Activated CD8-positive, alpha-beta memory T cell treated with anti-CD3 and anti-CD28 coated beads, Interleukin-2, amount 50 U/mL, for 1 hour (primary cell): Measurements from ENCODE around the gene AHSG.

Experiments used
- DNase-seq: peaks from one replicate; pipeline ENCODE4 v3.0.0-alpha.2; 2020; ENCODE audit errors: extremely low read depth

AHSG gene

GRCh38 chr3:186593862-186594261 is 19.0 kb upstream of the AHSG start:
- DNase-seq = no peak

GRCh38 chr3:186594591-186595113 is 18.2 kb upstream of the AHSG start:
- DNase-seq = no peak

GRCh38 chr3:186596568-186597287 is 16.1 kb upstream of the AHSG start:
- DNase-seq = no peak

GRCh38 chr3:186598108-186598784 is 14.6 kb upstream of the AHSG start:
- DNase-seq = no peak

- DNase-seq = no peak
These were observed 14.1 kb upstream of the AHSG start for GRCh38 chr3:186598794-186599141.

- no peak for DNase-seq
These were observed 13.6 kb upstream of the AHSG start for GRCh38 chr3:186599142-186599784.

- no peak for DNase-seq
These were observed 13.1 kb upstream of the AHSG start for GRCh38 chr3:186599785-186600166.

- DNase-seq = no peak
These were observed 12.0 kb upstream of the AHSG start for GRCh38 chr3:186600896-186601295.

- DNase-seq = no peak
These were observed 9.7 kb upstream of the AHSG start for GRCh38 chr3:186603159-186603558.

GRCh38 chr3:186605078-186605477 is 7.8 kb upstream of the AHSG start:
- DNase-seq = no peak

GRCh38 chr3:186605561-186606545 is 7.0 kb upstream of the AHSG start:
- no peak for DNase-seq

- DNase-seq = no peak
These were observed 4.1 kb upstream of the AHSG start for GRCh38 chr3:186608624-186609215.

- no peak for DNase-seq
These were observed 3.5 kb upstream of the AHSG start for GRCh38 chr3:186609247-186609868.

GRCh38 chr3:186612065-186612464 is 795 bp upstream of the AHSG start:
- no peak for DNase-seq

- no peak for DNase-seq
These were observed 891 bp downstream of the AHSG start for GRCh38 chr3:186613637-186614265.

- no peak for DNase-seq
These were observed 1.4 kb downstream of the AHSG start for GRCh38 chr3:186614266-186614596.

- peak; percentile 23 for DNase-seq
These were observed 2.0 kb downstream of the AHSG start for GRCh38 chr3:186614597-186615483.

- no peak for DNase-seq
These were observed 3.4 kb downstream of the AHSG start for GRCh38 chr3:186616299-186616617.
